Measurements from ENCODE around the gene ENPEP. TPM values are rescaled to one million over a fixed set of nuclear protein-coding genes. Genes with fewer than 3 reads are reported as not detected.

ENPEP gene
- total RNA-seq, 1 experiment from 2014 or later, result 0.33 TPM

DNA sequence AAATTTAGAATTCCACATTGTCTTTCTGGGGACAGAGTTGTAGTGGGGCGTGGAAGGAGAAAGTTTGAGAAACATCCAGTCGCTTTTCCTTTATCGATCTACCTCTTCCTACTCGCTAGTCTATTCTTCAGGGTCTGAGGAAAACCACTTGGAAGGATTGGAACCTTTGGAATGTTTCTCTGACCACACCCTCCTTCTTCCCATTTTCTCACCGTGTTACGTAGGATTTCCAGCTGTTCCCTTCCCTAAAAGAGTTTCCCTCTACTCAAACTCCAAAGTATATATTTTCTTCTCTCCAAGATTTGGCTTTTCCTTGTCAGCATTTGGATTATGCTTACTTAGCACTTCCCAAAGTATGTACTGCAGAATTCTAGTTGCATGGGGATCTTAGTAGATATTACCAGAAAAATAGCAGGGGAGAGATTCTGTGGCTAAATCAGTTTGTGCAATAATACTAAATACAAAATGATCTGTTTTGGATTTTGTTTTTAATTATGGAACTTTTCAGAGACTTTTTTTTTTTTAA is 4.9 kb downstream of the ENPEP start:
- ATAC-seq, result 0 out of 2 replicates have a peak, but pooled peaks have one; percentile 14
- Mint-ChIP-seq H3K27ac (no peak overlapping the region), H3K36me3 (no peaks in the 10 kb centered on the region), H3K27me3 (ENCODE audit: low read depth) (peaks cover 19% of the 10 kb centered on the region), H3K4me3 (no peak overlapping the region), H3K9me3 (no peaks in the 10 kb centered on the region), H3K4me1 (peaks cover 17% of the 10 kb centered on the region)
- ChIA-PET POLR2A (no interaction called here), CTCF (no interaction called here)
- TF ChIP-seq NR2C2 (CRISPR knock-in tag; IDR thresholded peaks at IDR 0.05) (no peak), ZNF232 (CRISPR knock-in tag; IDR thresholded peaks at IDR 0.05) (no peak)
- TF ChIP-seq, protein P1, sequence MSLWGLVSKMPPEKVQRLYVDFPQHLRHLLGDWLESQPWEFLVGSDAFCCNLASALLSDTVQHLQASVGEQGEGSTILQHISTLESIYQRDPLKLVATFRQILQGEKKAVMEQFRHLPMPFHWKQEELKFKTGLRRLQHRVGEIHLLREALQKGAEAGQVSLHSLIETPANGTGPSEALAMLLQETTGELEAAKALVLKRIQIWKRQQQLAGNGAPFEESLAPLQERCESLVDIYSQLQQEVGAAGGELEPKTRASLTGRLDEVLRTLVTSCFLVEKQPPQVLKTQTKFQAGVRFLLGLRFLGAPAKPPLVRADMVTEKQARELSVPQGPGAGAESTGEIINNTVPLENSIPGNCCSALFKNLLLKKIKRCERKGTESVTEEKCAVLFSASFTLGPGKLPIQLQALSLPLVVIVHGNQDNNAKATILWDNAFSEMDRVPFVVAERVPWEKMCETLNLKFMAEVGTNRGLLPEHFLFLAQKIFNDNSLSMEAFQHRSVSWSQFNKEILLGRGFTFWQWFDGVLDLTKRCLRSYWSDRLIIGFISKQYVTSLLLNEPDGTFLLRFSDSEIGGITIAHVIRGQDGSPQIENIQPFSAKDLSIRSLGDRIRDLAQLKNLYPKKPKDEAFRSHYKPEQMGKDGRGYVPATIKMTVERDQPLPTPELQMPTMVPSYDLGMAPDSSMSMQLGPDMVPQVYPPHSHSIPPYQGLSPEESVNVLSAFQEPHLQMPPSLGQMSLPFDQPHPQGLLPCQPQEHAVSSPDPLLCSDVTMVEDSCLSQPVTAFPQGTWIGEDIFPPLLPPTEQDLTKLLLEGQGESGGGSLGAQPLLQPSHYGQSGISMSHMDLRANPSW (CRISPR knock-in tag; conservative IDR thresholded peaks at IDR 0.05; ENCODE audit: low read depth), result no peak
- TF ChIP-seq, protein P2, sequence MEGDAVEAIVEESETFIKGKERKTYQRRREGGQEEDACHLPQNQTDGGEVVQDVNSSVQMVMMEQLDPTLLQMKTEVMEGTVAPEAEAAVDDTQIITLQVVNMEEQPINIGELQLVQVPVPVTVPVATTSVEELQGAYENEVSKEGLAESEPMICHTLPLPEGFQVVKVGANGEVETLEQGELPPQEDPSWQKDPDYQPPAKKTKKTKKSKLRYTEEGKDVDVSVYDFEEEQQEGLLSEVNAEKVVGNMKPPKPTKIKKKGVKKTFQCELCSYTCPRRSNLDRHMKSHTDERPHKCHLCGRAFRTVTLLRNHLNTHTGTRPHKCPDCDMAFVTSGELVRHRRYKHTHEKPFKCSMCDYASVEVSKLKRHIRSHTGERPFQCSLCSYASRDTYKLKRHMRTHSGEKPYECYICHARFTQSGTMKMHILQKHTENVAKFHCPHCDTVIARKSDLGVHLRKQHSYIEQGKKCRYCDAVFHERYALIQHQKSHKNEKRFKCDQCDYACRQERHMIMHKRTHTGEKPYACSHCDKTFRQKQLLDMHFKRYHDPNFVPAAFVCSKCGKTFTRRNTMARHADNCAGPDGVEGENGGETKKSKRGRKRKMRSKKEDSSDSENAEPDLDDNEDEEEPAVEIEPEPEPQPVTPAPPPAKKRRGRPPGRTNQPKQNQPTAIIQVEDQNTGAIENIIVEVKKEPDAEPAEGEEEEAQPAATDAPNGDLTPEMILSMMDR (IDR thresholded peaks at IDR 0.05), result no peak
- no peak for DNase-seq (ENCODE audit: low spot score)

DNA sequence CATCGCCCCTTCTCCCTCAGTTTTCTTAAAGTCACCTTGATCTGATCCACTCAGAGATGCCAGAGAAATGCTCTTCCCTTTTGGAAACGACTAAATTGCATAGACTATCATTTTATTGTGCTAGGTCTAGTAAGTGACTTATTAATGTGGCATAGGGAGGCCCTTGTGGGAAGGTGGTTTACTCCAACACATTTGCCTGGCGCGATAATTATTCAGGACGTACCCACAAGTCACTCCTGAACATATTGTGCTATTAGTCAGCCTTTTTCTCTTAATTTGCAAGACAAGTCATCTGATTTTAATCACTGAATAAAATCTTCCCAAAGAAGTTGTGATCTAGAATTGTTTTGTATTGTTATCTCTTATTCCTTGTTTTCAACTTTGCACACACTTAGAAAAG is 7.6 kb downstream of the ENPEP start:
- no peak overlapping the region for H3K27ac Mint-ChIP-seq
- H3K36me3 Mint-ChIP-seq, result no peaks in the 10 kb centered on the region
- no peak for TF ChIP-seq MYBL2 (CRISPR knock-in tag; IDR thresholded peaks at IDR 0.05)
- TF ChIP-seq ZNF416 (CRISPR knock-in tag; IDR thresholded peaks at IDR 0.05), result no peak
- TF ChIP-seq, protein P3, sequence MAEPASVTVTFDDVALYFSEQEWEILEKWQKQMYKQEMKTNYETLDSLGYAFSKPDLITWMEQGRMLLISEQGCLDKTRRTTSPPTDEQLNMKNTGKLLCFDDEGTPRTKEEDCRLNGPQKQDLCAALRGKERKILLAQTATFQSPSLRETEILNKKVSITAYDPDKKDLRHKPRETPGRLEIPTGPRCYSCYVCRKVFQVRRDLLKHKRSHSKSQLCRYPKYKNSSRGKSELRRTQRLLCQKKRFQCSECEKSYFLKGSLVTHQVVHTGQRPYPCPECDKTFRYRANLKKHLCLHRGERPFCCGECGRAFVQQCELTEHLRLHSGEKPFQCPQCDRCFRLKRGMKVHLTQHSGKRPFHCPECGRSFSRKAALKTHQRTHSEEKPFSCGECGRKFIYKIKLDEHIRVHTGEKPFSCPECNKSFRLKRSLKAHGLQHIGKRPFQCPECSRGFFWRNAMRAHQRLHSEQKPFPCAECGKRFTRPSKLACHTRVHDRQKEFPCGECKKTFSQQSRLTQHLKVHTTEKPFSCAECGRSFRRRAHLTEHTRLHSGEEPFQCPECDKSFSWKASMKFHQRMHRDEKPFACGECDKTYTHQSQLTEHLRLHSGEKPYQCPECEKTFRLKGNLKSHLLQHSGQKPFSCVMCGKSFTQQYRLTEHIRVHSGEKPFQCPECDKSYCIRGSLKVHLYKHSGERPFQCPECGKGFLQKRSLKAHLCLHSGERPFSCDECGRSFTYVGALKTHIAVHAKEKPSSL (CRISPR knock-in tag; conservative IDR thresholded peaks at IDR 0.05), result no peak
- TF ChIP-seq ZNF396 (CRISPR knock-in tag; IDR thresholded peaks at IDR 0.05; ENCODE audit: borderline replicate concordance), result no peak
- TF ChIP-seq ESRRA (CRISPR knock-in tag; IDR thresholded peaks at IDR 0.05; ENCODE audit: borderline replicate concordance), result no peak
- TF ChIP-seq, protein P1 (CRISPR knock-in tag; conservative IDR thresholded peaks at IDR 0.05; ENCODE audit: low read depth), result no peak
- TF ChIP-seq, protein P4, sequence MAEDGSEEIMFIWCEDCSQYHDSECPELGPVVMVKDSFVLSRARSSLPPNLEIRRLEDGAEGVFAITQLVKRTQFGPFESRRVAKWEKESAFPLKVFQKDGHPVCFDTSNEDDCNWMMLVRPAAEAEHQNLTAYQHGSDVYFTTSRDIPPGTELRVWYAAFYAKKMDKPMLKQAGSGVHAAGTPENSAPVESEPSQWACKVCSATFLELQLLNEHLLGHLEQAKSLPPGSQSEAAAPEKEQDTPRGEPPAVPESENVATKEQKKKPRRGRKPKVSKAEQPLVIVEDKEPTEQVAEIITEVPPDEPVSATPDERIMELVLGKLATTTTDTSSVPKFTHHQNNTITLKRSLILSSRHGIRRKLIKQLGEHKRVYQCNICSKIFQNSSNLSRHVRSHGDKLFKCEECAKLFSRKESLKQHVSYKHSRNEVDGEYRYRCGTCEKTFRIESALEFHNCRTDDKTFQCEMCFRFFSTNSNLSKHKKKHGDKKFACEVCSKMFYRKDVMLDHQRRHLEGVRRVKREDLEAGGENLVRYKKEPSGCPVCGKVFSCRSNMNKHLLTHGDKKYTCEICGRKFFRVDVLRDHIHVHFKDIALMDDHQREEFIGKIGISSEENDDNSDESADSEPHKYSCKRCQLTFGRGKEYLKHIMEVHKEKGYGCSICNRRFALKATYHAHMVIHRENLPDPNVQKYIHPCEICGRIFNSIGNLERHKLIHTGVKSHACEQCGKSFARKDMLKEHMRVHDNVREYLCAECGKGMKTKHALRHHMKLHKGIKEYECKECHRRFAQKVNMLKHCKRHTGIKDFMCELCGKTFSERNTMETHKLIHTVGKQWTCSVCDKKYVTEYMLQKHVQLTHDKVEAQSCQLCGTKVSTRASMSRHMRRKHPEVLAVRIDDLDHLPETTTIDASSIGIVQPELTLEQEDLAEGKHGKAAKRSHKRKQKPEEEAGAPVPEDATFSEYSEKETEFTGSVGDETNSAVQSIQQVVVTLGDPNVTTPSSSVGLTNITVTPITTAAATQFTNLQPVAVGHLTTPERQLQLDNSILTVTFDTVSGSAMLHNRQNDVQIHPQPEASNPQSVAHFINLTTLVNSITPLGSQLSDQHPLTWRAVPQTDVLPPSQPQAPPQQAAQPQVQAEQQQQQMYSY (CRISPR knock-in tag; IDR thresholded peaks at IDR 0.05), result no peak
- TF ChIP-seq, protein P5, sequence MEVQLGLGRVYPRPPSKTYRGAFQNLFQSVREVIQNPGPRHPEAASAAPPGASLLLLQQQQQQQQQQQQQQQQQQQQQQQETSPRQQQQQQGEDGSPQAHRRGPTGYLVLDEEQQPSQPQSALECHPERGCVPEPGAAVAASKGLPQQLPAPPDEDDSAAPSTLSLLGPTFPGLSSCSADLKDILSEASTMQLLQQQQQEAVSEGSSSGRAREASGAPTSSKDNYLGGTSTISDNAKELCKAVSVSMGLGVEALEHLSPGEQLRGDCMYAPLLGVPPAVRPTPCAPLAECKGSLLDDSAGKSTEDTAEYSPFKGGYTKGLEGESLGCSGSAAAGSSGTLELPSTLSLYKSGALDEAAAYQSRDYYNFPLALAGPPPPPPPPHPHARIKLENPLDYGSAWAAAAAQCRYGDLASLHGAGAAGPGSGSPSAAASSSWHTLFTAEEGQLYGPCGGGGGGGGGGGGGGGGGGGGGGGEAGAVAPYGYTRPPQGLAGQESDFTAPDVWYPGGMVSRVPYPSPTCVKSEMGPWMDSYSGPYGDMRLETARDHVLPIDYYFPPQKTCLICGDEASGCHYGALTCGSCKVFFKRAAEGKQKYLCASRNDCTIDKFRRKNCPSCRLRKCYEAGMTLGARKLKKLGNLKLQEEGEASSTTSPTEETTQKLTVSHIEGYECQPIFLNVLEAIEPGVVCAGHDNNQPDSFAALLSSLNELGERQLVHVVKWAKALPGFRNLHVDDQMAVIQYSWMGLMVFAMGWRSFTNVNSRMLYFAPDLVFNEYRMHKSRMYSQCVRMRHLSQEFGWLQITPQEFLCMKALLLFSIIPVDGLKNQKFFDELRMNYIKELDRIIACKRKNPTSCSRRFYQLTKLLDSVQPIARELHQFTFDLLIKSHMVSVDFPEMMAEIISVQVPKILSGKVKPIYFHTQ (CRISPR knock-in tag; IDR thresholded peaks at IDR 0.05), result no peak
- TF ChIP-seq IRF2 (CRISPR knock-in tag; IDR thresholded peaks at IDR 0.05; ENCODE audit: borderline replicate concordance, low read depth), result no peak
- TF ChIP-seq, protein P6, sequence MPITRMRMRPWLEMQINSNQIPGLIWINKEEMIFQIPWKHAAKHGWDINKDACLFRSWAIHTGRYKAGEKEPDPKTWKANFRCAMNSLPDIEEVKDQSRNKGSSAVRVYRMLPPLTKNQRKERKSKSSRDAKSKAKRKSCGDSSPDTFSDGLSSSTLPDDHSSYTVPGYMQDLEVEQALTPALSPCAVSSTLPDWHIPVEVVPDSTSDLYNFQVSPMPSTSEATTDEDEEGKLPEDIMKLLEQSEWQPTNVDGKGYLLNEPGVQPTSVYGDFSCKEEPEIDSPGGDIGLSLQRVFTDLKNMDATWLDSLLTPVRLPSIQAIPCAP (CRISPR knock-in tag; IDR thresholded peaks at IDR 0.05), result no peak
- peaks cover 30% of the 10 kb centered on the region for H3K4me1 Mint-ChIP-seq
- H3K27me3 Mint-ChIP-seq (ENCODE audit: low read depth), result peaks cover 18% of the 10 kb centered on the region
- POLR2A ChIA-PET, result no interaction called here
- DNase-seq (ENCODE audit: low spot score) (no peak), ATAC-seq (no peak)
- CTCF ChIA-PET, result no interaction called here
- no peaks in the 10 kb centered on the region for H3K9me3 Mint-ChIP-seq
- H3K4me3 Mint-ChIP-seq, result no peak overlapping the region

All from WTC11 (cell line).